ENCODE measurements around the gene ZNRF3.

ZNRF3 gene

GRCh38 chr22:28953976-28954880 is 70.9 kb downstream of the ZNRF3 start:
- DNase-seq (ENCODE audit: low spot score) = no peak

DNA sequence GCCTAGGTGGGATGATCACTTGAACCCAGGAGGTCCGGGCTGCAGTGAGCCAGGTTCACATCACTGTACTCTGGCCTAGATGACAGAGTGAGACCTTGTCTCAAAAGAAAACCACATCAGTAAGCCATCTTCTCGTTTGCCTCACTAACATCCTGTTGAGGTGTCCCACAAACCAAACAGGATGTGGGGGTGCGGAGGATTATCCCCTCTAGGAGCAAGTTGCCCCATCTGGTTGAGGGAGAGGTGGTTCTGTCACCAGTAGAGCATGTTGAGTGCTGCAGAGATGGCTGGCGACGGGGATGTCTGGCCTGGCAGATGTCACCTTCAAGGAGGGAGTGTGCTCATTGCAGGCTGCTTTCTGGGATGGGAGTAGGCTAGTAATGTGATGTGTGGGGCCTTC is 72.4 kb downstream of the ZNRF3 start:
- no peak for DNase-seq (ENCODE audit: low spot score)

DNA sequence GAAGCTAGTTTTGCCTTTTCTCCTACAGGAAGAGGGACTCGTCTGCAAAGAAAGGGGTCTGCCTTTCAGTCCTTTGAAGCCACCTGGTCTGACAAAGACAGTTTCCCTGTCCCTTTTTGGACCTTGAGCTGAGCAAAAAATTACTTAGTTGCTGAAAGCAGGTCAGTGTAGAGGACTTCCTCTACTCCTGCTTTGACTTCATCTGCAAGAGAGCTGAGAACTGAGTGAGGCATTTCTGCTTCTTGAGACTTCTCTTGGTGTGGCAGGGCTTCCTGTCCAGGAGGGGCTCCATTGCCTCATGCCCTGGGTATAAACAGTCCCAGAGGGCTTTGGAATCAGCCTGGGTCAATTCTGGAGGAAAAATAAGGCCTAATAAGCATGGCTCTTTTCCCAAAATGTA is 73.1 kb downstream of the ZNRF3 start:
- DNase-seq (ENCODE audit: low spot score) = no peak

GRCh38 chr22:28958611-28959010 is 75.2 kb downstream of the ZNRF3 start:
- DNase-seq (ENCODE audit: low spot score) = peak; percentile 13

DNA sequence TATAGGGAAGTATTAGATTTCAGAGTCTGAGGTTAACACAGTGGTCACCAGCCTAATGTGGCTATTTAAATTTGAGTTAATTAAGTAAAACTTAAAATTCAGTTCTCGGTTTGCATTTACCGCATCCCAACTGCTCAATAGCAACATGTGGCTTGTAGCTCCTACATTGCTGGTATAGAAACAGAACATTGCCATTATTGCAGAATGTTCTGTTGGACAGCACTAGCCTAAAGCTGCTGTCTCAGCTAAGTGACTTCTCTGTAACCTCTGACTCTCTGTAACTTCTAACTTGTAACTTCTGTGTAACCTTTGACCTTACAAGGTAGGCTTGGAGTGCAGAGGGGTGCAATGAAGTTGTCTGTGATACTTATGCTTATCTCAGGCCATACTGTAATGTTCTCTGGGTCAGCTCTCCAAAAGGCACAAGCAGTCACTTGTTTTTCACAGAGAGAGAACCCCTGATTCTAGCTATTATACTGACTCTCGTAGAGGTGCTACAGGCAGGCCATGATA is 78.7 kb downstream of the ZNRF3 start:
- DNase-seq (ENCODE audit: low spot score) = no peak

DNA sequence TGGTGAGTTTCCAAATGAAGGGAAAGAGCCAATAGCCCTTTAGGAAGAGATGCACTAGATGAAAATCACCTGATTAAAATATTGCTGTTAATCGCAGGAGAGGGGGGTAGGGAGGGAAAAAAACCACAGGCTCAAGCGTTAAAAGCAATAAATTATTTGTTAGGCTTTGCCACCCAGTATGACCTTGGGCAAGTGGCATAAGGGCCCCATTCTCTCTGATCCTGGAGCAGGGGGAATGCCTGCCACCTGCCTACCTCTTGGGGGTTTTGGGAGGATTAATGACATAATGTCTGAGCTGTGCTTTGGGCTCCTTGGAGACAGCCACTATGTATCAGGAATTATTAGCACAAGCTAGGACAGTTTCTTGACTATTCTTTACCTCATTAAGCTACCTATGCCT is 80.0 kb downstream of the ZNRF3 start:
- DNase-seq (ENCODE audit: low spot score) = no peak

- DNase-seq (ENCODE audit: low spot score) = no peak
Measured at GRCh38 chr22:28967163-28967665, 83.8 kb downstream of the ZNRF3 start.

DNA sequence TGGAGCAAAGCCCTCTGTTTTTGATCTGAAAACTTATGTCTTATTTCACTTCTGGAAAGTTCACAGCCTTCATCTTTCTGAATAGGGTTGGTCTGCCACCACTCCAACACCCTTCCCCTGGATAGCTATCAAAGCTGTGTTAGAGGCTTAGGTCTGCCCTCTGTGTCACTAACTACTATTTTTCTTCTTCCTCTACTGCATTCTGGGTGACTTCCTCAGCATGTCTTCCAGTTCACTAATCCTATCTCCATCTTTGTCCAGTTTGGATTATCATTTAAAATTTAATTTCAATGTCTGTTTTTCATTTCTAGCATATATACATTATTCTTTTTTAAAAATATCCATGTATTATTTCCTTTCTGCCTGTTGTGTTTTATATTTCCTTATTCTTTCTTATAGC is 84.6 kb downstream of the ZNRF3 start:
- DNase-seq (ENCODE audit: low spot score) = no peak

DNA sequence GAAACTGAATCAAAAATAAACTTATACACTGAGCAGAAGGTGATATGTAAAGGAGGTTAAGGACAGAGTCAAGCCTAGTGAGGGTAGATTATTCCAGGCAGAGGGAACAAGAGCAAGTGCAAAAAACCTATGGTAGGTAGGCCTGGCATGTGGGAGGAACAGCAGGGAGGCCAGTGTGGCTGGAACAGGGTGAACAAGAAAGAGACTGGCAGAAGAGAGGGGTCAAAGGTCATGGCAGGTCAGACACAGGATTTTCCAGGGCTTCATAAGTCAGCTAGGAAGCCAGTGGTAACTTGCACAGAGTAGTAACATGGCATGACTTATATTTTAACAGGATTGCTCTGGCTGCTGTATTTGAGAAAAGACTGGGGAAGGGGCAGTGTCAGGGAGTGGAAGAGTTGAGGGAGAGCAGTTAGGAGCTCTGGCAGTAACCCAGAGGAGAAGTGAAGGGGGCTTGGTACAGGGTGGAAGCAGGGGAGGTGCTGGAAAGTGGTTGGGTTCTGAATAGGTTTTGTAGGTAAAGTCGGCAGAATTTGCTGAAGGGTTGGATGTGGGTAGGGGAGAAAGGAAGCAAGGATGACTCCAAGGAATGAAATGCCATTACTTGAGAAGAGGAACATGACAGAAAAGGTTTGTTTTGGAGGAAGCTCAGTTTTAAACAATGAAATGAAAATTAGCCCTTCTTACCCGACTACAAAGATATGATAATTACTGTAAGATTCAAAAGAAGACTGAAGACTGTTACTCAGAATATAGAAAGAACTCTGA is 86.2 kb downstream of the ZNRF3 start:
- DNase-seq (ENCODE audit: low spot score) = no peak

- DNase-seq (ENCODE audit: low spot score) = no peak
Measured at GRCh38 chr22:28973352-28973751, 90.0 kb downstream of the ZNRF3 start.

DNA sequence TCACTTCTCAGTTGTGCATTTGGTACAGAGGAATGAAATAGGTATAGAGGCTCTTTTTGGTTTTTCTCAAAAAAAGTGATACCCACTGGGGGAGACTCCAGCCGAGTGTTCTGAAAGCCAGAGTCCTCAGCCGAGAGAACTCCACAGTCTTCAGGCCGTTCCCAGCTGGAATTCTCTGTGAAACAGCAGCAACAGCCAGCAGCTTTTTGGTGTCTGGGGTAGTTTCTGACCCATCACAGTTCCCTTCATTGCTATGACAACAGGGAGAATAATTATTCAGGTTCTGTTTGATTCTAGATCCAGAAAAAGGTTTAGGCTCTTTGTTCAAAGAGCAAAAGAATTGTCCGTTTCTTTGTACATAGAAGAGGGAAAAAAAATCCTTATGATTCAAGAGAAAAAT is 93.7 kb downstream of the ZNRF3 start:
- DNase-seq (ENCODE audit: low spot score) = peak; percentile 40

DNA sequence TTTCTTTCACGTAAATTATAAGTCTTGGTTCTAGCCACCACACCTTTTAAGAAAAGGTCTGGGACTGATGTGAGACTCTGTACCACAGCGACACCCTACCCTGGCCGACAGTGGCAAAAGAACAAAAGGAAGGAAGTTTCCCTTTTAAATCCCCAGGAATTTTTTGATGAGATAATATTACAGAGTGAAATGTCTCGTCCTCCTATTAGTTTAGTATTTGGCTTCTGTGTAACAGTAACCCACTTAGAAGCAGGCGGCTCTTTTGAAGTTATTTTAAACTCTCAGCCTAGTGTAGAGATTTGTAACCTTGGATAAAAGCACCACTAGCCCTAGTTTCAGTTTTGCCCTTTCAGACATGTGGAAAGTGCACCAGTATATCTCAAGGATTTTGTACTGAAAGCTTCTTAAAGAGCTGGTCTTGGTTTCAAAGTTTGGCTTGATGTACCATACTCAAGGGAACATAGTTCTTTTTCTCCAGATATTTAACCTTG is 94.2 kb downstream of the ZNRF3 start:
- DNase-seq (ENCODE audit: low spot score) = peak; percentile 22

GRCh38 chr22:28978158-28978557 is 94.8 kb downstream of the ZNRF3 start:
- peak; percentile 55 for DNase-seq (ENCODE audit: low spot score)

DNA sequence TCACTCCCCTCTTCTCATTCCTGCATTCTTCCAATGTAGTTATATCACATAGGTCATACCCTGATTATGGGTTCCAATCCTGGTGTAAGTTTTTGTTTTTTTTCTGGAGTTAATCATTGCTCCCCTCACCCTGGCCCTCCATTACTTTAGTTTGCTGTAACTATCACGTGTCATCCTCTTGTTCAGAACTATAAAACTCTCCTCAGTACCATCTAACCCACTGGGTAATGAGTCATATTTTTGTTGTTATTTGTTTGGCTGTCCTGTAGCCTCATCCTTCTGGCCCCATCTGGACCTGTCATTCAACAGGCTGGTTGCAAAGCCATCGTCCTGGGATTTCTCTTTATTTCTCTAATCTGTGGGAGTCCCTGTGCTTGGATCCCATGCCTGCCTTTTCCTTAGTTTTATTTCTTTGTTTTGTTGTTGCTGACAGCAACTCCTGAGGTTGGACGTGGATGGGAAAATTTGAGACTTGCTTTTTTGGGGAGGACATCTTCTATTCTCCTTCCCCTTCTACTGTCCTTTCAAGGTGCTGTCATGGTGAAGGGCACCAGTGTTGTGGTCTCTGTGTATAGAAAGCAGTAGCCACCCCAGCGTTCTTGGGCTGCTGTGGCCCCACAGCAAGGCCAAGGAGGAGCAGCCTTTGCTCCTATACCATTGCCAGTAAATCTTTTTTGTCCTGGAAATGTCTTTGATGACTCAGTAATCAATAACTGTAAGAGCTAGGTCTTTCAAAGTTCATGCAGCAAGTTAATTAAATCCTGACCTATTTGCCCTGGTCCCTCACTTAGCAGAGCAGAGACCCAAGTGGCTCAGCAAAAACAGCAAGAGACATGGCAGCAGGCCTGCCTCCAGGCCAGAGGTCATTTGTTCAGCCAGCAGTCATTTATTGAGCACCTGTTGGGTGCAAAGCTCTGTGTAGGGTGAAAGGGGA is 95.8 kb downstream of the ZNRF3 start:
- no peak for DNase-seq (ENCODE audit: low spot score)

DNA sequence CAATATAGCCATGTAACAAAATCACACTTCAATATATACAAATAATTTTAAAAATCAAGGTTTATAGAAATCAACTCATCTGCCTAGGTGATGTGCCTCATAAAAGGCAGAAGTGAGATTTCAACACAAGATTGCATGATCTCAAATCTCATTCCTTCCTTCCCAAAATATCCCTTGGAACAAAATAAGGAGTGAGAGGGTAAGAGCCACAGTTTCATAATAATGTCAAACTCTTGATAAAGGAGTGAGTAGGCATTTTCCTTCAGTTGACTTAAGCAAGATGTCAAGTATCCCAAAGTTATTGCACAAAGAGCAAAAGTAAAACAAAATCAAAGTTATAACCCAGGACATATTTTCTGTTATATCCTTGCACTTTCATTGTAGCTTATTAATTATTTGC is 97.0 kb downstream of the ZNRF3 start:
- DNase-seq (ENCODE audit: low spot score) = no peak

- no peak for DNase-seq (ENCODE audit: low spot score)
Measured at GRCh38 chr22:28981818-28982499, 98.6 kb downstream of the ZNRF3 start.

- DNase-seq (ENCODE audit: low spot score) = no peak
Measured at GRCh38 chr22:28983190-28983589, 99.8 kb downstream of the ZNRF3 start.

GRCh38 chr22:28983788-28984441 is 100.5 kb downstream of the ZNRF3 start:
- DNase-seq (ENCODE audit: low spot score) = no peak

DNA sequence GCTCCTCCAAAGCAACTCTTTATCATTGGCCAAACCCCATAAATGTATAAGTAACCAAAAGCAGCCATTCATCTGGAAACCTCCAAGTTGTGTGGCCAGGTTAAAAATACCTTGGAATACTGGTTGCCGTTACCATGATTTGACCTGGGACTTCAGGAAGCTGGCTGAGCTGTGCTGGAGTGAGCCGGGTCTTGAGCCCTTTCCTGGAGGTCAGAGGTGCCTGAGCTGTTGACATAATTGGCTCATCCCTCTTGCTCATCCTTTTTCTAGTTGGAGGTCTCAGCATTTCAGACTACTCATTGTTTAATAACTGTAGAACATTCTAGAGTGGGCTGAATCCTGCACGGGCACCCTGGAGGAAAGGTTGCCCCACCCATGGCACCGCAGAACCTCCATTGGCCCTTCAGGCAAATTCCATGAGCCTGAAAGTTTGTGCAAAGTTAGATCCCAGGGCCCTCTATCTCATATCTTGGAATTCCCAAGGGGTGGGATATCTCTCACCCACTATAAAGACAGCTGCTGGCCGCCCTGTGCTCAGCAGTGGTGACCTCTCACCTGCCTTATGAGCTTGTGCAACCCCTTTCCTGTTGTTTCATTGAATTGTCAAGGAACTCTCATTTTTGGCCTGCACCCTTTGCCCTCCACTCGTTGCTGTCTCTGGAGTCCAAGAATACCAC is 101.2 kb downstream of the ZNRF3 start:
- DNase-seq (ENCODE audit: low spot score) = no peak

All from GM03348 (cell line).